PFSK-1 (cell line): ENCODE results near the gene EXOC6B.

Experiments used
- FOXP2 ChIP-seq: optimal IDR thresholded peaks from 2 replicates; pipeline ENCODE3; 2011; ENCODE audit warnings: borderline replicate concordance, control low read depth, inconsistent platforms; ENCODE audit not compliant: insufficient read depth; ENCODE audit errors: extremely low read length, extremely low read depth
- POLR2AphosphoS5 ChIP-seq: IDR thresholded peaks from 2 replicates; pipeline ENCODE4 v1.6.1; 2012; ENCODE audit warnings: low read depth, mild to moderate bottlenecking, control low read depth, low read length, moderate library complexity
- REST ChIP-seq, 2 experiments: IDR thresholded peaks; 2 replicates each; pipeline versions ENCODE4 v1.6.1 to v1.8.0; 2011 to 2012; ENCODE audit warnings: low read depth in 2 of 2, low read length in 2 of 2, control low read depth in 1 of 2, inconsistent platforms in 1 of 2, mild to moderate bottlenecking in 1 of 2, moderate library complexity in 1 of 2; ENCODE audit not compliant: insufficient read depth in 1 of 2
- SIN3A ChIP-seq: IDR thresholded peaks from 2 replicates; pipeline ENCODE4 v1.6.1; 2012; ENCODE audit warnings: mild to moderate bottlenecking, low read length, moderate library complexity, borderline replicate concordance; ENCODE audit not compliant: insufficient read depth
- TAF1 ChIP-seq: IDR thresholded peaks from 2 replicates; pipeline ENCODE4 v1.6.1; 2012; ENCODE audit warnings: low read length, control low read depth, borderline replicate concordance; ENCODE audit not compliant: insufficient read depth

Gene EXOC6B

GRCh38 chr2:72681016-72681995 is 144.5 kb downstream of the EXOC6B start:
- TF ChIP-seq POLR2AphosphoS5, result no peak
- TF ChIP-seq REST (IDR thresholded peaks at IDR 0.05; ENCODE audit: insufficient read depth in 1 of 2, low read depth in 2 of 2, low read length in 2 of 2), result no peak
- no peak for TF ChIP-seq SIN3A
- no peak for TF ChIP-seq FOXP2
- no peak for TF ChIP-seq TAF1

GRCh38 chr2:72678024-72678423 is 147.8 kb downstream of the EXOC6B start:
- TF ChIP-seq REST (IDR thresholded peaks at IDR 0.05; ENCODE audit: insufficient read depth in 1 of 2, low read depth in 2 of 2, low read length in 2 of 2) (no peak), TAF1 (no peak)

- TF ChIP-seq FOXP2 (no peak), SIN3A (no peak), POLR2AphosphoS5 (no peak), REST (IDR thresholded peaks at IDR 0.05; ENCODE audit: insufficient read depth in 1 of 2, low read depth in 2 of 2, low read length in 2 of 2) (no peak), TAF1 (no peak)
Observed at GRCh38 chr2:72676341-72677025, 149.3 kb downstream of the EXOC6B start.

GRCh38 chr2:72674982-72675915 is 150.6 kb downstream of the EXOC6B start:
- TF ChIP-seq POLR2AphosphoS5, result no peak
- TF ChIP-seq SIN3A, result no peak
- TF ChIP-seq TAF1, result no peak
- no peak for TF ChIP-seq REST (IDR thresholded peaks at IDR 0.05; ENCODE audit: insufficient read depth in 1 of 2, low read depth in 2 of 2, low read length in 2 of 2)
- no peak for TF ChIP-seq FOXP2
